Urinary bladder (tissue), 4 donors: ENCODE data around the gene JARID2. TPM values are rescaled to one million over a fixed set of nuclear protein-coding genes. Genes with fewer than 3 reads are reported as not detected.

Experiments
- DNase-seq: peaks from one replicate; pipeline ENCODE4 v3.0.0-alpha.2; 2015; ENCODE audit errors: extremely low spot score
- H3K27ac ChIP-seq: one replicate; pipeline ENCODE4 v1.5.1; 2013; ENCODE audit warnings: low read depth, mild to moderate bottlenecking, moderate library complexity
- H3K36me3 ChIP-seq: one replicate; pipeline ENCODE4 v1.6.1; 2013; ENCODE audit warnings: mild to moderate bottlenecking, moderate library complexity; ENCODE audit not compliant: insufficient read depth
- H3K4me1 ChIP-seq: one replicate; pipeline ENCODE4 v1.6.1; 2013; ENCODE audit warnings: mild to moderate bottlenecking, moderate library complexity; ENCODE audit not compliant: insufficient read depth
- H3K4me3 ChIP-seq: one replicate; pipeline ENCODE4 v1.5.1; 2013; ENCODE audit warnings: low read depth, low read length
- WGBS: extraction: QIAGEN DNeasy Blood & Tissue Kit; methylation state at CpG from one replicate; pipeline ENCODE4 v1.1.7; 2013; 5-methylcytosine and 5-hydroxymethylcytosine counted together
- polyA plus RNA-seq: library from polyadenylated mRNA; stranded (reverse); fragments of 200-250 nt; gene quantifications from one replicate; pipeline ENCODE4 v1.2.3, GENCODE V29; 2013
- total RNA-seq: library from RNA; depleted of rRNA; stranded (reverse); fragments of >200 nt; gene quantifications from one replicate; pipeline ENCODE4 v1.2.3, GENCODE V29; 2014
- donor health status: healthy with polysubstance abuse.
- donor health status: healthy.

The JARID2 gene
- total and polyA plus RNA-seq, 2 donors: 5.5 to 11.9 TPM

GRCh38 chr6:15264902-15265761 is 19.3 kb downstream of the JARID2 start:
- Histone ChIP-seq H3K27ac (no peak overlapping the region), H3K36me3 (no peaks in the 10 kb centered on the region), H3K4me1 (peaks cover 2% of the 10 kb centered on the region), H3K4me3 (no peak overlapping the region)
- DNase-seq: no peak
- 30% methylated on average over 7 of the region's 7 CpGs for WGBS

GRCh38 chr6:15265787-15266186 is 19.9 kb downstream of the JARID2 start:
- Histone ChIP-seq H3K27ac (no peak overlapping the region), H3K36me3 (no peaks in the 10 kb centered on the region), H3K4me1 (peaks cover 2% of the 10 kb centered on the region), H3K4me3 (no peak overlapping the region)
- 72% methylated on average over 5 of the region's 5 CpGs for WGBS
- no peak for DNase-seq

GRCh38 chr6:15266423-15266996 is 20.6 kb downstream of the JARID2 start:
- WGBS: 77% methylated on average over 11 of the region's 11 CpGs
- Histone ChIP-seq H3K27ac (no peak overlapping the region), H3K4me3 (no peak overlapping the region), H3K4me1 (peaks cover 2% of the 10 kb centered on the region), H3K36me3 (no peaks in the 10 kb centered on the region)
- no peak for DNase-seq

GRCh38 chr6:15267221-15267620 is 21.4 kb downstream of the JARID2 start:
- H3K36me3 ChIP-seq: no peaks in the 10 kb centered on the region
- DNase-seq: no peak
- no peak overlapping the region for H3K4me3 ChIP-seq
- H3K4me1 ChIP-seq: peaks cover 2% of the 10 kb centered on the region
- WGBS: 93% methylated on average over 2 of the region's 2 CpGs
- no peak overlapping the region for H3K27ac ChIP-seq

- Histone ChIP-seq H3K4me3 (no peak overlapping the region), H3K36me3 (no peaks in the 10 kb centered on the region), H3K4me1 (peaks cover 2% of the 10 kb centered on the region), H3K27ac (no peak overlapping the region)
- 53% methylated on average over 10 of the region's 10 CpGs for WGBS
- no peak for DNase-seq
These were observed 22.5 kb downstream of the JARID2 start for GRCh38 chr6:15268137-15268908.

- Histone ChIP-seq H3K4me1 (peaks cover 2% of the 10 kb centered on the region), H3K27ac (no peak overlapping the region), H3K4me3 (no peak overlapping the region), H3K36me3 (no peaks in the 10 kb centered on the region)
- no peak for DNase-seq
- 81% methylated on average over 4 of the region's 4 CpGs for WGBS
These were observed 23.1 kb downstream of the JARID2 start for GRCh38 chr6:15269011-15269410.

- WGBS: 88% methylated on average over 1 of the region's 1 CpG
- DNase-seq: no peak
- no peak overlapping the region for H3K27ac ChIP-seq
- H3K4me1 ChIP-seq: no peaks in the 10 kb centered on the region
- no peaks in the 10 kb centered on the region for H3K36me3 ChIP-seq
- no peak overlapping the region for H3K4me3 ChIP-seq
These were observed 23.8 kb downstream of the JARID2 start for GRCh38 chr6:15269619-15270018.

- Histone ChIP-seq H3K27ac (no peak overlapping the region), H3K4me1 (no peaks in the 10 kb centered on the region), H3K4me3 (no peak overlapping the region), H3K36me3 (no peaks in the 10 kb centered on the region)
- DNase-seq: no peak
- 99% methylated on average over 2 of the region's 2 CpGs for WGBS
These were observed 24.5 kb downstream of the JARID2 start for GRCh38 chr6:15270402-15270801.

- Histone ChIP-seq H3K36me3 (no peaks in the 10 kb centered on the region), H3K27ac (no peak overlapping the region), H3K4me1 (peaks cover 3% of the 10 kb centered on the region), H3K4me3 (no peak overlapping the region)
- 94% methylated on average over 1 of the region's 1 CpG for WGBS
- no peak for DNase-seq
These were observed 26.7 kb downstream of the JARID2 start for GRCh38 chr6:15272562-15272961.

GRCh38 chr6:15274692-15275387 is 29.0 kb downstream of the JARID2 start:
- Histone ChIP-seq H3K4me3 (no peak overlapping the region), H3K4me1 (peaks cover 3% of the 10 kb centered on the region), H3K36me3 (no peaks in the 10 kb centered on the region), H3K27ac (no peak overlapping the region)
- WGBS: 87% methylated on average over 2 of the region's 2 CpGs
- DNase-seq: no peak

GRCh38 chr6:15276036-15276985 is 30.4 kb downstream of the JARID2 start:
- H3K4me3 ChIP-seq: no peak overlapping the region
- H3K36me3 ChIP-seq: no peaks in the 10 kb centered on the region
- 90% methylated on average over 7 of the region's 7 CpGs for WGBS
- DNase-seq: no peak
- H3K27ac ChIP-seq: no peak overlapping the region
- peaks cover 3% of the 10 kb centered on the region for H3K4me1 ChIP-seq

- peaks cover 3% of the 10 kb centered on the region for H3K4me1 ChIP-seq
- H3K36me3 ChIP-seq: no peaks in the 10 kb centered on the region
- no peak overlapping the region for H3K4me3 ChIP-seq
- H3K27ac ChIP-seq: no peak overlapping the region
- no peak for DNase-seq
- WGBS: 81% methylated on average over 5 of the region's 5 CpGs
These were observed 33.3 kb downstream of the JARID2 start for GRCh38 chr6:15279047-15279661.
